GM18867 (cell line): ENCODE measurements around the gene EXTL2.
"Not testable (repeated sequence)": the region's sequence is repeated elsewhere in the genome, so short reads cannot be mapped to it uniquely, and the experiment has no call there.

Experiments used
- ATAC-seq: cut with Tn5 transposase; IDR thresholded peaks from one replicate; pipeline ENCODE4 v1.9.1; 2021; ENCODE audit warnings: mild to moderate bottlenecking, moderate library complexity; ENCODE audit not compliant: unreplicated experiment

The EXTL2 gene

DNA sequence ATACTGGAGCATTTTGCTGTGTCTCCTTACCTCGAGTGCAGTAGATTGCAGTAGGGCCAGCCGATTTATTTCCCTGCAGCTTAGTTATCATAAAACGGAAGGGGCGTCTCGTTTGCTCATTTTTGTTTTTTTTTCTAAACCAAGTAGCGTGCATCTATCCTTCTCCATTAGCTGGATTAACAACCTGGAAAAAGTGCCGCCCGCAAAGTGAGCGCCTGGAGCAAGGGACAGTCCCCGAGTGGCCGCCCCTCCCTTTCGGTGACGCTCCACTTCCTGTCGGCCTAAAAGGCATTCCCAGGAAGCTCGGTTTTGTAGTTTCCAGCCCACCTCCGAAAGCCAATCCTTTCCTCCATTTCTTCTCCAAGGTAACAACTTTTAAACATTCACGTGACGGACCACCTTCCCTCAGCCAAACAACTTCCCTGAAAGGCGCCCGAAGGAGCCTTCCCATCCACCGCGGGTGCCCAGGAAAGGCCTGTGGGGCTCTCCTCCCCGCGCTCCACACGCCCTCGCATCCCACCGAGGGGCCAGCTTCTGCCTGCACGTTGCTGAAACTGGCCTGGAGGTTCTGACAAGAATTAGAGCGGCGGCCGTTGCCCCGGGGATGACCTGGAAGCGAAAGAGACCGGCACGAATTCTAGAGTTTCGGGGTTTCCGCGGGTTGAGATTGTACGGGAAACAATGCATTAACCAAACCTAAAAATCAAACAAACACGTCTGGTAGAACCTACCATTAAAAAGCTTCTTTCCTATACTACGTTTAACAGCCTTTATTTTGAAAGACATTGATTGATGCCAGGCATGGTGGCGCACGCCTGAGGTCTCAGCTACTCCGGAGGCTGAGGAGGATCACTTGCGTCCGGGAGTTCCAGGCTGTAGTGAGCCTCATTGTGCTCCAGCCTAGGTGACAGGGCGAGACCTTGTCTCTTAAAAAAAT lies at the start of gene EXTL2:
Gene EXTL2, minus strand, starts transcription at position 240 of the 937 bp plus-strand sequence. CDS start 6,085 bp downstream, outside the sequence.
- peak; percentile 50 for ATAC-seq

- ATAC-seq: no peak
Measured at GRCh38 chr1:100943533-100943932, 48.9 kb upstream of the EXTL2 start.

DNA sequence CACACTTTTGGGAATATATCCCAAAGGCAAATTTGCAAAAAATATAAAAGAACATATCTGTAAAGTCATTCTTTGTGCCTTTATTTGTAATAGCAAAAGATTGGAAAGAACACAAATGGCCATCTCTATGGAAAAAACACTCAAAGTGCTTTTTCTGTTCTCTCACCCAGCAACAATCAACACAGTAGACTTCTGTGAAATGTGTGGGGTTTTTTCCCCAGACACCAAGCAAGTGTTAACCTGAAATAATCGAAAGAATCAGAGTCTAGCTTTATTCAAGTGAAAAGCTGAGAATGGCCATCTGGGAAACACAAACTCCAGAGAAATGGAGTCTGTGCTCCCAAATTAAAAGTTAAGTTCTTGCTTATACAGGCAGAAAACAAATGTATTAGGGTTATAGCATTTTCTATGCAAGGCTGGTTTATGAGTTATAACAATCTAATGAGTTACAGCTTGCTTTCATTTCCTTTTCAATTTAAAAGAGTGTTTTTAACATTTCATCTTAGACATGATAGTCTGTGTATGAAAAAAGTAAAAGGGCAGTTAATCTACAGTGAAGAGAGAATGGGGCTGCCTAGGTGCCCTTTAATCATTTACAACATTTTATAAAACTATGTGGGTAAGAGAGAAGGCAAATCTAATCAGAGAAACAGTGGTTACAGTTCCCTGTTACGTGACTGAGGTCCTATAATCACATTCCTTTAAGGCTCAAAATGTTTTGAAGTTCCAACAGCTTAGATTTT lies 47.8 kb upstream of the EXTL2 start:
- no peak for ATAC-seq

DNA sequence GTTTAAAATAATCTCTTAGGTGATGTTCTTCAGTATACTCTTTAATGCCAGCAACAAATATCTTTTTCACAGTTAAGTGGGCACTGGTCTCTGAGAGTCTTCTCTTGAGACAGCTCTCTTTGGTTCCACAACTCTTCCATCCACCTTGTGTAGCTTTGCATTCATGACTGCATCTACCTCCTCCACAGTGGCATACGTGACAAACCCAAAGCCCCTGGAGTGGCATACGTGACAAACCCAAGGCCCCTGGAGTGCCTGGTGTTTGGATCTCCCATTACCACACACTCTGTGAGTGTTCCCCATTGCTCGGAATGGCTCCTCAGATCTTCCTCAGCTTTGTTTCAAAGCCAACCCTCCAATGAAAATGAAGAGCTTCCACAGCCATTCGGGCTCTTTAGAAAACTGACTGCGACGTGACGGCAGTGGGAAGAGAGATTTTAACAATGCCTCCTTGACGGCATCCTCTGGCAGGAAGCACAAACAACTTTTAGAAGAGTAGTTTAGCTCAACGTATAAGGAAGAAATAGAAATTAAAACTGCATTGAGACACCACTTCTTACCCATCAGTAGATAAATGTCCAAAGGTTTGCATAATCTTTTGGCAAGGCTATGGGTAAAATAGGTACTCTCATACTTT lies 47.1 kb upstream of the EXTL2 start:
- no peak for ATAC-seq

- no peak for ATAC-seq
Measured at GRCh38 chr1:100941098-100941527, 46.5 kb upstream of the EXTL2 start.

DNA sequence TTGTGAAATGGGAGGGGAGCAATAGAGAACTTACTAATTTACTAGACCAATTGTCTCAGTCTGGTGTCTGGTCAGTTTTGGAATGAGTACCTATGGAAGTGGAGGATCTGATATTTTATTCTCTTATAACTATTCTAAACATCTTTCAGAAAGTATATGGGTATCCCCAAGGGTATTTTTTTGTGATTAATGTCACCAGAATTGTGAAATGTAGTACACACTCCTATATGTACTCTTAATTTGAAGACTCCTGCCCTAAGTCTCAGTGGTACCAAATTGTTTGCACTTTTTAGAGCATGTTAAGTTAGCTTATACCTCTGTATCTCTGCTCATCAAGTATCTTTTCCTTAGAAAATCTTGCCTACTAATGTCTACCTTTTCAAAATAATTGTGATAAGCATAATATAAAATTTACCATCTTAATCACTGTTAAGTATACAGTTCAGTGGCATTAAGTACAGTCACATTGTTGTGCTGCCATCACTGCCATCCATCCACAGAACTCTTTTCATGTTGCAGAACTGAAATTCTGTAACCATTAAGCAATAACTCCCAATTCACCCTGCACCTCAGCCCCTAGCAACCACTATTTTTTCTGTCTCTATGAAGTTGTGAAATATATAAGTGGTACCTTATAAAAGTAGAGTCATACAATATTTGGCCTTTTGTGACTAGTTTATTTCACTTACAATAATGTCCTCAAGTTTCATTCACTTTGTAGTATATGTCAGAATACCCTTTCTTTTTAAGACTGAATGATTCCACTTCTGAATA lies 41.7 kb upstream of the EXTL2 start:
- no peak for ATAC-seq

- ATAC-seq: not testable (repeated sequence)
Measured at GRCh38 chr1:100933555-100933954, 38.9 kb upstream of the EXTL2 start.

DNA sequence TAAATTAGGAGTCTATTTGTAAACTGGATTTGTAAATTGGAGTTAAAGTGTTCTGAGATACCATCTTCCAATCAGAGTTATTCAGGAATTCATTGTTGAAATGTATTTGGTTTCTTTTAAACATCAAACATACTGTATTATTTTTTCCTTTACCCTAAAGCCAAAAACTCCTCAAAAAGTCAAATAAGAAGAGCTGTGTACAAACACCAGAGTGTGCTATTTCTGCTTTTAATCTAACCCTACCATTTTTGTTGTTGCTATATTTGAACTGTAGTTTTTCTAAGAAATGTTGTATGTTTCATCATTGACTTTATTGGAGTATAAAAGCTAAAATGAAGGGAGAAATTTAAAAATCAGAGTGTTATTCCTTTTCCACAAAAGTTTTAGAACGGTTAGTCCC lies 37.1 kb upstream of the EXTL2 start:
- no peak for ATAC-seq

DNA sequence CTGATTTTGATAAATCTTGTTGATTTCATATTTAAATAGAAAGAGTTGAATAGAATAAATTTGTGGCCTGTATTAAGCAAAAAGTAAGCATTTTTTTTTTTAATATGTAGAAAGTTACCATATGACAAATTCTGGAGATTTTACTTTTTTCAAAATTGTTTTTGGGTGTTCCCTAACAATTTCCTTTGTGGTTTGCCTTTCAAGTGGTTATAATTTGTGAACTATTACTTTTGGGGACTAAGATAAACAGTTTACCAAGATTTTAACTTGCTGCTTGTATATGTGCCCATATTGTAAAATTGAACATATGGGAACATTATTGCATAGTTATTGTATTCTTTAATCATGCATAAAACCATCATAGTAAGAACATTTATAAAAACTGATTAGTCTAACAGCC lies 35.9 kb upstream of the EXTL2 start:
- no peak for ATAC-seq

- ATAC-seq: no peak
Measured at GRCh38 chr1:100928128-100928527, 33.5 kb upstream of the EXTL2 start.

- ATAC-seq: no peak
Measured at GRCh38 chr1:100927276-100927675, 32.6 kb upstream of the EXTL2 start.

DNA sequence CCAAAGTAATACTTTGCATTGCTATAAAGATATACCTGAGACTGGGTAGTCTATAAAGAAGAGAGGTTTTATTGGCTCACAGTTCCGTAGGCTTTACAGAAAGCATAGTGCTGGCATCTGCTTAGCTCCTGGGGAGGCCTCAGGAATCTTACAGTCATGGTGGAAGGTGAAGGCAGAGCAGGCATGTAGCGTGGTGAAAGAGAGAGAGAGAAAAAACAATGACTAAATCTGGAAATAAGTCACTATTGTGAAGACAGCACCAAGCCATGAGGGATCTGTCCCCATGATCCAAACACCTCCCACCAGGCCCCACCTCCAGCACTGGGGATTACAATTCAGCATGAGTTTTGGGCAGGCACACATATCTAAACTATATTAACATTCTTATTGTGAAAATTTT lies 31.6 kb upstream of the EXTL2 start:
- ATAC-seq: no peak

DNA sequence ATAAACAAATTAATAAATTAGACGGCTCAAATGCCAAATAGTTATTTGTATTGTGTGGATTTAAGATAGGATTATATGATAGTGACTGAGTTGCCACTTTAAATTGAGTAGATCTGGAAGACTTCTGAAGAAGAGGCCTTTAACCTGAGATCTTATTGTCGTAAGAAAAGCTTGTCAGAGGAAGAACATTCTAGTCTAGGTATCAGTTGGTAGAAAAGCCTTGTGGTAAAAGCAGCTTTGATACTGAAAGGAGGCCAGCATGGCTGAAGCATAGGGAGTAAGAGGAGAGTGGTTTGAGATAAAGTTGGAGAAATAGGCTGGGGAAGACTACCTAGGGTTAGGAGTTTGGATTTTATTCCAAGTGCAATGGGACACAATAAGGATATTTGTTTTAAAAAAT lies 30.3 kb upstream of the EXTL2 start:
- no peak for ATAC-seq

- ATAC-seq: no peak
Measured at GRCh38 chr1:100924212-100924611, 29.6 kb upstream of the EXTL2 start.

- no peak for ATAC-seq
Measured at GRCh38 chr1:100921110-100921706, 26.6 kb upstream of the EXTL2 start.

DNA sequence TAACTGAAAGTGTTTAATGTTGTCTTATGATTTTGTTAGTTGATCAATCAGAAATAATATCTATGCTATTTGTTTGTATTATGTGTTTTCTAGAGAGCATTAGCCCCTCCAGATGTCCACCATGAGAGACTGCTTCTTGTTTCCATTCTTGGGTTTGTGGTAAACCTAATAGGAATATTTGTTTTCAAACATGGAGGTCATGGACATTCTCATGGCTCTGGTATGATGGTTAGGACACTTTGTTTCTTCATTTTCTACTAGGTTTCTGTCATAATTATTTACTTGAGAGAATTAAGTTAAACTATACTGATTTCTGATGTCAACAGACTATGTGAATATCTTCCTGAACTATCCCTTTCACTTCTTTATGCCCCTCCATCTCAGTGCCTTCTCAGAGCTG lies 17.4 kb upstream of the EXTL2 start:
- no peak for ATAC-seq

- no peak for ATAC-seq
Measured at GRCh38 chr1:100909018-100909417, 14.4 kb upstream of the EXTL2 start.

DNA sequence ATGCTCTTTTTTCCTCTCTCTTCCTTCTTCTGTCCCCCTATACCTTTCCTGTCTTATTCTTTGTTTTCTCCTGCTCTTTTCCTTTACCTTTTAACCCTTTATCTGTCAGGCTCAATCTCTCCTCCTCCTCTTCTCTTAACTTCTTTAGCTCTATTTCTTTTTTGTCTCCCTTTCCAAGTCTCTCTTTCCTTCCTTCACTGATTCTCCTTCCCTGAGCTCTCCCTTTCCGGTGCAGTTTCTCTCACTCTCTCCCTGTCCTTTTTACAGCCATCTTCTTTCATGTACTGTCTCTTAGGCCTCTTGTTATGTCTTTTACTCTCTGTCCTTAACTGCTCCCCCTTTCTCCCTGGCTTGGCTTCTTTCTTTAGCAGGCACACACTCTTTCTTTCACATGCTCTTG lies 13.2 kb upstream of the EXTL2 start:
- ATAC-seq: no peak

DNA sequence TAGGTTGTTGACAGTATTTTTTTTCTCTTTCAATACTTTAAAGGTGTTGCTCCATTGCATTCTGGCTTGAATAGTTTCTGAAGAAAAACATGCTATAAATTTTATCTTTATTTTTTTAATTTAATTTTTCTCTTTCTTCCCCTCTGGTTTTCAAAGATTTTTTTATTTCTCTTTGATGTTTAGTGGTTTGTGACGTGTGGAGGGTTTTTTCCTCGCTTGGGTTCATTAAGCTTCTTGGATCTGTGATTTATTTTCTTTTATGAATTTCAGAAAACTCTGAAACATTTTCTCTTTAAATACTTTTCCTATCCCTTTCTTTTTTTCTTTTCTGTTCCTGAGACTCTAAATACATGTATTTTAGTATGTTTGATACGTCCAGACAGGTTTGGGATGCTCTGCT lies 10.5 kb upstream of the EXTL2 start:
- ATAC-seq: no peak

DNA sequence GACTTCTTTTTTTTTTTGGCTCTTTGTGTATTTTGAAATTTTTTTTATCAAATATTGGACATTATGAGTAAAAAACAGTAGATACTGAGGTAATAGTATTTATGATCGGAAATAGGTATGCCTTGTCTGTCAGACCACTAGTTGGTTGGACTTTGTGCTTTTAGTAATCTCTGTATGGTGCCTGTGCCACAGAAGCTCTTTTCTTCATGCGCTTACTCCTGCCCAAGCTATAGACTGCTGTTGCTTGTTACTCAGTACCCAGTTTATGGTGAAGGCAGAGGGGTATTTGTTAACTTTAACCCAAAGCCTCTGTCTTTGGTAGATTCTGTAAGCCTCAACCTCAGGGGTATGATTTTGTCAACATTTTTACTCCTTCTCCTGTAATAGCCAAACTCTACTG lies 9.9 kb upstream of the EXTL2 start:
- ATAC-seq: no peak
